NCI-H2081 treated with DMSO at 0.1 percent for 48 hours (cell line): ENCODE data around the gene DDB1.

ENCODE experiments used
- DNase-seq: peaks from one replicate; lab custom pipeline; 2025; lab: John Stamatoyannopoulos, UW

Gene DDB1

GRCh38 chr11:61354208-61354607 is 21.3 kb upstream of the DDB1 start:
- DNase-seq: no peak

- no peak for DNase-seq
Observed at GRCh38 chr11:61353131-61354067, 20.5 kb upstream of the DDB1 start.

- DNase-seq: no peak
Observed at GRCh38 chr11:61352038-61352437, 19.1 kb upstream of the DDB1 start.

GRCh38 chr11:61350803-61351202 is 17.9 kb upstream of the DDB1 start:
- no peak for DNase-seq

GRCh38 chr11:61350336-61350735 is 17.4 kb upstream of the DDB1 start:
- DNase-seq: no peak

GRCh38 chr11:61349916-61350315 is 17.0 kb upstream of the DDB1 start:
- no peak for DNase-seq

GRCh38 chr11:61349189-61349751 is 16.4 kb upstream of the DDB1 start:
- DNase-seq: no peak

- no peak for DNase-seq
Observed at GRCh38 chr11:61347916-61348461, 15.1 kb upstream of the DDB1 start.

GRCh38 chr11:61345954-61346843 is 13.3 kb upstream of the DDB1 start:
- no peak for DNase-seq

GRCh38 chr11:61345170-61345610 is 12.3 kb upstream of the DDB1 start:
- DNase-seq: no peak

- DNase-seq: no peak
Observed at GRCh38 chr11:61343792-61344745, 11.2 kb upstream of the DDB1 start.

GRCh38 chr11:61342207-61342803 is 9.4 kb upstream of the DDB1 start:
- no peak for DNase-seq

- DNase-seq: no peak
Observed at GRCh38 chr11:61341706-61342105, 8.8 kb upstream of the DDB1 start.

GRCh38 chr11:61340979-61341378 is 8.1 kb upstream of the DDB1 start:
- DNase-seq: no peak

- DNase-seq: no peak
Observed at GRCh38 chr11:61339490-61339878, 6.6 kb upstream of the DDB1 start.

- no peak for DNase-seq
Observed at GRCh38 chr11:61338783-61339489, 6.0 kb upstream of the DDB1 start.

- DNase-seq: no peak
Observed at GRCh38 chr11:61337706-61338470, 5.0 kb upstream of the DDB1 start.

- peak; percentile 72 for DNase-seq
Observed at GRCh38 chr11:61336171-61336935, 3.4 kb upstream of the DDB1 start.
